ENCODE data around the gene DNAJA3. TPM values are rescaled to one million over a fixed set of nuclear protein-coding genes. Genes with fewer than 3 reads are reported as not detected.
A peak's percentile ranks its signal among the peaks of the same experiment; 100 is the strongest.

Gene DNAJA3
- total RNA-seq, 3 donors from 2014 or later (not counting 1 experiment from before 2014, with no cell fraction given), result 22.1 to 34.2 (median 27.2) TPM

GRCh38 chr16:4463522-4464163, 38.0 kb downstream of the DNAJA3 start:
- Histone ChIP-seq H3K27me3 (ENCODE audit: control insufficient read depth, insufficient read depth, low read length) (no peaks in the 10 kb centered on the region), H3K4me3 (ENCODE audit: low read length) (no peak overlapping the region), H3K4me1 (ENCODE audit: control insufficient read depth, insufficient read depth, low read length) (peaks cover 56% of the 10 kb centered on the region), H3K9me3 (ENCODE audit: control insufficient read depth, insufficient read depth, low read length) (no peaks in the 10 kb centered on the region), H3K27ac (ENCODE audit: low read length) (no peak overlapping the region), H3K36me3 (ENCODE audit: control insufficient read depth, insufficient read depth, low read length) (peaks cover 20% of the 10 kb centered on the region)
- DNase-seq (no peak), ATAC-seq (no peak)
- intact Hi-C loops (cut with micrococcal nuclease), result no loop called here
- Mint-ChIP-seq H3K9me3 (no peaks in the 10 kb centered on the region), H3K27ac (peak overlapping the region; percentile 74 to 97), H3K27me3 (ENCODE audit: low read depth in 2 of 2) (no peaks in the 10 kb centered on the region), H3K36me3 (no peaks in the 10 kb centered on the region), H3K4me3 (peak overlapping the region; percentile 64), H3K4me1 (peaks cover 38 to 43% of the 10 kb centered on the region in 2 donors)
- TF ChIP-seq CTCF (IDR thresholded peaks at IDR 0.05), result no peak
- WGBS (ENCODE audit: insufficient coverage), result 95% methylated on average over 22 of the region's 22 CpGs

- no peak for TF ChIP-seq CTCF (IDR thresholded peaks at IDR 0.05)
- H3K27me3 Mint-ChIP-seq (ENCODE audit: low read depth in 2 of 2), result no peaks in the 10 kb centered on the region
- H3K36me3 ChIP-seq (ENCODE audit: control insufficient read depth, insufficient read depth, low read length), result peaks cover 23% of the 10 kb centered on the region
- intact Hi-C loops (cut with micrococcal nuclease), result loop anchor here (1.0 to 2.0 kb wide), 2 partner anchors 10 to 49 kb away; partner anchors contain the start of genes CORO7 and HMOX2
- H3K27ac ChIP-seq (ENCODE audit: low read length), result peak overlapping the region; percentile 94
- WGBS (ENCODE audit: insufficient coverage), result 57% methylated on average over 32 of the region's 32 CpGs
- peaks cover 40% of the 10 kb centered on the region for H3K4me1 ChIP-seq (ENCODE audit: control insufficient read depth, insufficient read depth, low read length)
- peak; percentile 91 to 96 (median 96) for ATAC-seq
- H3K27me3 ChIP-seq (ENCODE audit: control insufficient read depth, insufficient read depth, low read length), result no peaks in the 10 kb centered on the region
- no peaks in the 10 kb centered on the region for H3K36me3 Mint-ChIP-seq
- peak overlapping the region; percentile 97 to 98 for H3K27ac Mint-ChIP-seq
- H3K4me3 ChIP-seq (ENCODE audit: low read length), result no peak overlapping the region
- peak overlapping the region; percentile 74 for H3K4me3 Mint-ChIP-seq
- H3K9me3 Mint-ChIP-seq, result no peaks in the 10 kb centered on the region
- H3K9me3 ChIP-seq (ENCODE audit: control insufficient read depth, insufficient read depth, low read length), result no peaks in the 10 kb centered on the region
- DNase-seq, result peak; percentile 79 to 86
- peaks cover 24 to 25% of the 10 kb centered on the region in 2 donors for H3K4me1 Mint-ChIP-seq
These were observed 40.5 kb downstream of the DNAJA3 start for GRCh38 chr16:4465977-4466779.

- Mint-ChIP-seq H3K36me3 (no peaks in the 10 kb centered on the region), H3K9me3 (no peaks in the 10 kb centered on the region), H3K4me3 (no peak overlapping the region), H3K27me3 (ENCODE audit: low read depth in 2 of 2) (no peaks in the 10 kb centered on the region), H3K27ac (peak overlapping the region; percentile 97 to 98), H3K4me1 (peaks cover 26 to 29% of the 10 kb centered on the region in 2 donors)
- no peak for TF ChIP-seq CTCF (IDR thresholded peaks at IDR 0.05)
- 98% methylated on average over 16 of the region's 16 CpGs for WGBS (ENCODE audit: insufficient coverage)
- intact Hi-C loops (cut with micrococcal nuclease), result loop anchor here (2.0 kb wide), 1 partner anchor 51 kb away; the partner anchor contains the start of gene CORO7
- ATAC-seq, result no peak
- no peaks in the 10 kb centered on the region for H3K9me3 ChIP-seq (ENCODE audit: control insufficient read depth, insufficient read depth, low read length)
- H3K27me3 ChIP-seq (ENCODE audit: control insufficient read depth, insufficient read depth, low read length), result no peaks in the 10 kb centered on the region
- peaks cover 20% of the 10 kb centered on the region for H3K36me3 ChIP-seq (ENCODE audit: control insufficient read depth, insufficient read depth, low read length)
- H3K4me1 ChIP-seq (ENCODE audit: control insufficient read depth, insufficient read depth, low read length), result peaks cover 40% of the 10 kb centered on the region
- H3K4me3 ChIP-seq (ENCODE audit: low read length), result no peak overlapping the region
- DNase-seq, result no peak
- no peak overlapping the region for H3K27ac ChIP-seq (ENCODE audit: low read length)
These were observed 42.2 kb downstream of the DNAJA3 start for GRCh38 chr16:4467916-4468315.
